Tibial nerve (tissue), 3 donors: ENCODE measurements around the gene IP6K2.

Experiments
- POLR2A ChIP-seq, 2 donors: fragments of 450-650 bp; IDR thresholded peaks; one replicate each; pipeline ENCODE4 v1.6.1; 2017; ENCODE audit warnings: antibody characterized with exemption in 2 of 2, mild to moderate bottlenecking in 2 of 2, moderate library complexity in 2 of 2
- TF ChIP-seq, protein P1 (sequence below), 5 experiments: fragments of 200-600 bp in 3 of 5; fragments of 450-650 bp in 2 of 5; sonication (generic) in 3 of 5; IDR thresholded peaks; one replicate each; pipeline ENCODE4 v1.5.1; 2016 to 2019; ENCODE audit warnings: antibody characterized with exemption in 5 of 5, mild to moderate bottlenecking in 3 of 5, moderate library complexity in 2 of 5

DNA sequence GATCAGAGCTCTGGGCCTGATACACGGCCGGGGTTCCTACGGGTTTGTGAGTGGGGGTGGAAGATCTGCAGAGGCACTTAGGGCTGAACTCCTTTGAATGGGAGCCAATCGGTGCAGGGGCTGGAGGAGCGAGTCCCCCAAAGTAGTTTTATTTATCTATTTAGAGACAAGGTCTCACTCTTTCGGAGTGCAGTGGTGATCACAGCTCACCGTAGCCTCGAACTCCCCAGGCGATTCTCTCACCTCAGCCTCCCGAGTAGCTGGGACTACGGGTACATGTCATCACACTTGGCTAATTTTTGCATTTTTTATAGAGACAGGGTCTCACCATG, 52.7 kb downstream of the IP6K2 start:
- TF ChIP-seq, protein P1, sequence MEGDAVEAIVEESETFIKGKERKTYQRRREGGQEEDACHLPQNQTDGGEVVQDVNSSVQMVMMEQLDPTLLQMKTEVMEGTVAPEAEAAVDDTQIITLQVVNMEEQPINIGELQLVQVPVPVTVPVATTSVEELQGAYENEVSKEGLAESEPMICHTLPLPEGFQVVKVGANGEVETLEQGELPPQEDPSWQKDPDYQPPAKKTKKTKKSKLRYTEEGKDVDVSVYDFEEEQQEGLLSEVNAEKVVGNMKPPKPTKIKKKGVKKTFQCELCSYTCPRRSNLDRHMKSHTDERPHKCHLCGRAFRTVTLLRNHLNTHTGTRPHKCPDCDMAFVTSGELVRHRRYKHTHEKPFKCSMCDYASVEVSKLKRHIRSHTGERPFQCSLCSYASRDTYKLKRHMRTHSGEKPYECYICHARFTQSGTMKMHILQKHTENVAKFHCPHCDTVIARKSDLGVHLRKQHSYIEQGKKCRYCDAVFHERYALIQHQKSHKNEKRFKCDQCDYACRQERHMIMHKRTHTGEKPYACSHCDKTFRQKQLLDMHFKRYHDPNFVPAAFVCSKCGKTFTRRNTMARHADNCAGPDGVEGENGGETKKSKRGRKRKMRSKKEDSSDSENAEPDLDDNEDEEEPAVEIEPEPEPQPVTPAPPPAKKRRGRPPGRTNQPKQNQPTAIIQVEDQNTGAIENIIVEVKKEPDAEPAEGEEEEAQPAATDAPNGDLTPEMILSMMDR (IDR thresholded peaks at IDR 0.05): peak in 1 of 5 experiments; percentile 7
- TF ChIP-seq POLR2A (IDR thresholded peaks at IDR 0.05): no peak
